ENCODE measurements around the gene SMAD1.
"Not testable (repeated sequence)": the region's sequence is repeated elsewhere in the genome, so short reads cannot be mapped to it uniquely, and the experiment has no call there.

SMAD1 gene

GRCh38 chr4:145566086-145566708 lies 84.5 kb downstream of the SMAD1 start:
- no peak for FAIRE-seq

GRCh38 chr4:145566768-145567167 lies 85.1 kb downstream of the SMAD1 start:
- FAIRE-seq: no peak

GRCh38 chr4:145567516-145567915 lies 85.9 kb downstream of the SMAD1 start:
- FAIRE-seq: no peak

- FAIRE-seq: not testable (repeated sequence)
Observed at GRCh38 chr4:145574546-145574945, 92.9 kb downstream of the SMAD1 start.

GRCh38 chr4:145580906-145581305 lies 99.3 kb downstream of the SMAD1 start:
- FAIRE-seq: no peak

- no peak for FAIRE-seq
Observed at GRCh38 chr4:145583191-145584055, 101.8 kb downstream of the SMAD1 start.

- no peak for FAIRE-seq
Observed at GRCh38 chr4:145587088-145587754, 105.6 kb downstream of the SMAD1 start.

GRCh38 chr4:145589381-145589780 lies 107.7 kb downstream of the SMAD1 start:
- not testable (repeated sequence) for FAIRE-seq

GRCh38 chr4:145589916-145590702 lies 108.5 kb downstream of the SMAD1 start:
- FAIRE-seq: no peak

GRCh38 chr4:145602129-145602760 lies 120.6 kb downstream of the SMAD1 start:
- no peak for FAIRE-seq

- no peak for FAIRE-seq
Observed at GRCh38 chr4:145605941-145606340, 124.3 kb downstream of the SMAD1 start.

All from islet of Langerhans (tissue), 1 donor.